IMR-90 (cell line): Measurements from ENCODE around the gene SHISAL2B. TPM values are rescaled to one million over a fixed set of nuclear protein-coding genes. Genes with fewer than 3 reads are reported as not detected.

Experiments
- ATAC-seq: fragments of 200-7000 bp; cut with Tn5 transposase; 2 replicates; pipeline ENCODE4 v1.9.1; 2020; ENCODE audit warnings: low read depth, mild to moderate bottlenecking, moderate library complexity
- BruUV-seq: library from RNA; stranded (reverse); fragments of 400-500 nt; replicated peaks from 2 replicates; lab custom pipeline; 2021; lab: Mats Ljungman, UMichigan
- CTCF ChIA-PET: fragments of 300-600 bp; formaldehyde crosslinking; extraction: SDS; loops from one replicate; lab custom pipeline; 2021; ENCODE audit warnings: antibody characterized with exemption; lab: Yijun Ruan, JAX
- POLR2A ChIA-PET: fragments of 300-600 bp; sonication (Branson Sonifier 250); formaldehyde crosslinking; loops from one replicate; lab custom pipeline; 2022; ENCODE audit warnings: antibody characterized with exemption; ENCODE audit not compliant: unreplicated experiment; lab: Charles Lee
- DNase-seq: peaks from one replicate; pipeline ENCODE4 v3.0.0; 2013
- H2AFZ ChIP-seq: replicated peaks from 2 replicates; pipeline ENCODE3; 2013; ENCODE audit warnings: low read length, mild to moderate bottlenecking; ENCODE audit not compliant: poor library complexity
- H2AK5ac ChIP-seq: 2 replicates; pipeline ENCODE4 v1.6.1; 2013; ENCODE audit warnings: low read depth, low read length, inconsistent platforms
- H2AK9ac ChIP-seq: replicated peaks from 2 replicates; pipeline ENCODE3; 2013; ENCODE audit warnings: mild to moderate bottlenecking, low read depth, low read length, moderate library complexity; ENCODE audit not compliant: poor library complexity
- H2BK120ac ChIP-seq: 2 replicates; pipeline ENCODE4 v1.6.1; 2013; ENCODE audit warnings: low read depth, low read length, inconsistent platforms
- H2BK15ac ChIP-seq: 3 replicates; pipeline ENCODE4 v1.6.1; 2013; ENCODE audit warnings: low read depth, low read length, inconsistent platforms
- H2BK20ac ChIP-seq: 2 replicates; pipeline ENCODE4 v1.6.1; 2013; ENCODE audit warnings: low read depth, mild to moderate bottlenecking, inconsistent platforms, low read length, moderate library complexity
- H2BK5ac ChIP-seq: 2 replicates; pipeline ENCODE4 v1.6.1; 2013; ENCODE audit warnings: mild to moderate bottlenecking, low read depth, low read length, inconsistent platforms; ENCODE audit not compliant: poor library complexity, severe bottlenecking
- H3K14ac ChIP-seq: replicated peaks from 2 replicates; pipeline ENCODE4 v1.6.1; 2013; ENCODE audit warnings: low read depth, low read length, inconsistent platforms
- H3K18ac ChIP-seq: 2 replicates; pipeline ENCODE4 v1.6.1; 2013; ENCODE audit warnings: low read depth, low read length, control low read depth
- H3K23ac ChIP-seq: 2 replicates; pipeline ENCODE4 v1.6.1; 2013; ENCODE audit warnings: low read depth, low read length, inconsistent platforms
- H3K27ac ChIP-seq: 2 replicates; pipeline ENCODE4 v1.5.1; 2013; ENCODE audit warnings: mild to moderate bottlenecking, control low read depth, low read length; ENCODE audit not compliant: insufficient read depth
- H3K27me3 ChIP-seq: 2 replicates; pipeline ENCODE4 v1.6.1; 2013; ENCODE audit warnings: low read length; ENCODE audit not compliant: control insufficient read depth, insufficient read depth
- H3K36me3 ChIP-seq: 2 replicates; pipeline ENCODE4 v1.6.1; 2013; ENCODE audit warnings: low read length, mixed read lengths; ENCODE audit not compliant: control insufficient read depth, insufficient read depth
- H3K4ac ChIP-seq: 2 replicates; pipeline ENCODE4 v1.6.1; 2013; ENCODE audit warnings: low read depth, low read length, inconsistent platforms
- H3K4me1 ChIP-seq: 2 replicates; pipeline ENCODE4 v1.6.1; 2013; ENCODE audit warnings: low read length, mixed read lengths; ENCODE audit not compliant: control insufficient read depth, insufficient read depth
- H3K4me2 ChIP-seq: 2 replicates; pipeline ENCODE4 v1.6.1; 2013; ENCODE audit warnings: low read depth, mild to moderate bottlenecking, control low read depth, low read length, moderate library complexity
- H3K4me3 ChIP-seq: 2 replicates; pipeline ENCODE4 v1.5.1; 2013; ENCODE audit warnings: low read depth, mild to moderate bottlenecking, control low read depth, low read length, moderate library complexity; ENCODE audit not compliant: insufficient read depth
- H3K56ac ChIP-seq: 2 replicates; pipeline ENCODE4 v1.6.1; 2013; ENCODE audit warnings: low read length, inconsistent platforms; ENCODE audit not compliant: insufficient read depth; ENCODE audit errors: extremely low read depth
- H3K79me1 ChIP-seq, 2 experiments: 2 replicates each; pipeline ENCODE4 v1.6.1; 2013; ENCODE audit warnings: low read length in 2 of 2, inconsistent platforms in 1 of 2, low read depth in 1 of 2
- H3K9ac ChIP-seq: 2 replicates; pipeline ENCODE4 v1.6.1; 2013; ENCODE audit warnings: low read depth, low read length, control low read depth
- H3K9me1 ChIP-seq: 2 replicates; pipeline ENCODE4 v1.6.1; 2013; ENCODE audit warnings: low read length, inconsistent platforms; ENCODE audit not compliant: insufficient read depth
- H3K9me3 ChIP-seq: 2 replicates; pipeline ENCODE4 v1.6.1; 2013; ENCODE audit warnings: low read length; ENCODE audit not compliant: control insufficient read depth, insufficient read depth
- H4K20me1 ChIP-seq: 2 replicates; pipeline ENCODE4 v1.6.1; 2013; ENCODE audit warnings: low read length, inconsistent platforms; ENCODE audit not compliant: insufficient read depth
- H4K5ac ChIP-seq: 2 replicates; pipeline ENCODE4 v1.6.1; 2013; ENCODE audit warnings: mild to moderate bottlenecking, low read depth, low read length, control low read depth
- H4K8ac ChIP-seq, 2 experiments: 2 replicates each; pipeline ENCODE4 v1.6.1; 2013; ENCODE audit warnings: low read depth in 2 of 2, low read length in 2 of 2, control low read depth in 1 of 2, inconsistent platforms in 1 of 2
- H4K91ac ChIP-seq: 2 replicates; pipeline ENCODE4 v1.6.1; 2013; ENCODE audit warnings: low read depth, low read length, inconsistent platforms; ENCODE audit not compliant: insufficient read depth
- BHLHE40 ChIP-seq: fragments of 150-350 bp; IDR thresholded peaks from 2 replicates; pipeline ENCODE4 v1.6.1; 2016; ENCODE audit warnings: mild to moderate bottlenecking, low read depth, low read length
- CEBPB ChIP-seq: IDR thresholded peaks from 2 replicates; pipeline ENCODE4 v1.6.1; 2012; ENCODE audit warnings: low read depth, low read length, improper control_type of control experiment
- CHD1 ChIP-seq: IDR thresholded peaks from 2 replicates; pipeline ENCODE4 v1.6.1; 2012; ENCODE audit warnings: low read depth, low read length, improper control_type of control experiment
- FOS ChIP-seq: fragments of 150-350 bp; IDR thresholded peaks from 2 replicates; pipeline ENCODE4 v1.6.1; 2016; ENCODE audit warnings: low read depth, low read length
- MAFK ChIP-seq: IDR thresholded peaks from 2 replicates; pipeline ENCODE4 v1.6.1; 2012; ENCODE audit warnings: low read depth, low read length, improper control_type of control experiment
- MAZ ChIP-seq: IDR thresholded peaks from 2 replicates; pipeline ENCODE4 v1.6.1; 2012; ENCODE audit warnings: low read depth, mild to moderate bottlenecking, low read length, improper control_type of control experiment, moderate library complexity, borderline replicate concordance
- MXI1 ChIP-seq: IDR thresholded peaks from 2 replicates; pipeline ENCODE4 v1.6.1; 2012; ENCODE audit warnings: low read depth, mild to moderate bottlenecking, low read length, moderate library complexity, borderline replicate concordance
- NFE2L2 ChIP-seq: fragments of 150-350 bp; IDR thresholded peaks from 2 replicates; pipeline ENCODE4 v1.6.1; 2016; ENCODE audit warnings: low read depth, mild to moderate bottlenecking, low read length
- POLR2A ChIP-seq: IDR thresholded peaks from 2 replicates; pipeline ENCODE4 v1.6.1; 2012; ENCODE audit warnings: mild to moderate bottlenecking, low read depth, low read length
- RAD21 ChIP-seq: IDR thresholded peaks from 2 replicates; pipeline ENCODE4 v1.6.1; 2012; ENCODE audit warnings: low read length, improper control_type of control experiment
- RCOR1 ChIP-seq: IDR thresholded peaks from 2 replicates; pipeline ENCODE4 v1.6.1; 2012; ENCODE audit warnings: mild to moderate bottlenecking, low read length, improper control_type of control experiment; ENCODE audit not compliant: insufficient replicate concordance
- RFX5 ChIP-seq: IDR thresholded peaks from 2 replicates; pipeline ENCODE4 v1.8.0; 2012; ENCODE audit warnings: low read depth, mild to moderate bottlenecking, low read length, moderate library complexity
- SMC3 ChIP-seq: fragments of 150-350 bp; IDR thresholded peaks from 2 replicates; pipeline ENCODE4 v1.6.1; 2016; ENCODE audit warnings: low read depth, mild to moderate bottlenecking, antibody characterized with exemption, low read length, moderate library complexity
- WGBS, 2 experiments: methylation state at CpG; one replicate each; pipeline versions ENCODE4 v1.1.5 to v1.1.7; 2013; ENCODE audit warnings: missing lambda C conversion rate in 2 of 2; ENCODE audit not compliant: insufficient read length in 1 of 2; ENCODE audit errors: extremely low coverage in 2 of 2; 5-methylcytosine and 5-hydroxymethylcytosine counted together
- dilution Hi-C: fragments of 300-500 bp; cut with HindIII; formaldehyde crosslinking; loops from one replicate; pipeline ENCODE4 v1.14.3; 2018; ENCODE audit warnings: low sequenced_read_pairs; ENCODE audit not compliant: unreplicated experiment
- in situ Hi-C: fragments of 300-500 bp; cut with MboI; formaldehyde crosslinking; loops from 3 replicates; pipeline ENCODE4 v1.14.3; 2019; ENCODE audit warnings: low sequenced_read_pairs, inconsistent platforms, mixed read lengths
- intact Hi-C: fragments of 100-400 bp; cut with micrococcal nuclease; formaldehyde crosslinking; loops from 2 replicates; pipeline ENCODE4 v1.10.0; 2022
- polyA plus RNA-seq, 3 experiments: library from polyadenylated mRNA; depleted of rRNA; stranded (reverse); fragments of >200 nt; gene quantifications; 2 replicates each; pipeline ENCODE4 v1.2.3, GENCODE V29; 2012; ENCODE audit warnings: low replicate concordance in 1 of 3
- total RNA-seq: library from RNA; depleted of rRNA; stranded (reverse); fragments of >200 nt; gene quantifications from 2 replicates; pipeline ENCODE4 v1.2.3, GENCODE V29; 2012
- TF ChIP-seq, protein P1 (sequence below): conservative IDR thresholded peaks from 2 replicates; pipeline ENCODE4 v1.5.1; 2012; ENCODE audit warnings: mild to moderate bottlenecking, low read depth, low read length, improper control_type of control experiment
- TF ChIP-seq, protein P2 (sequence below): fragments of 150-350 bp; IDR thresholded peaks from 2 replicates; pipeline ENCODE4 v1.6.1; 2016; ENCODE audit warnings: low read depth, mild to moderate bottlenecking, low read length, moderate library complexity, borderline replicate concordance
- TF ChIP-seq, protein P3 (sequence below): fragments of 150-350 bp; IDR thresholded peaks from 2 replicates; pipeline ENCODE4 v1.6.1; 2017; ENCODE audit warnings: mild to moderate bottlenecking, antibody characterized with exemption, low read length, low read depth

The SHISAL2B gene
- total and polyA plus RNA-seq, 2 of the 4 experiments (the other 2 are of a cell fraction), result not detected

DNA sequence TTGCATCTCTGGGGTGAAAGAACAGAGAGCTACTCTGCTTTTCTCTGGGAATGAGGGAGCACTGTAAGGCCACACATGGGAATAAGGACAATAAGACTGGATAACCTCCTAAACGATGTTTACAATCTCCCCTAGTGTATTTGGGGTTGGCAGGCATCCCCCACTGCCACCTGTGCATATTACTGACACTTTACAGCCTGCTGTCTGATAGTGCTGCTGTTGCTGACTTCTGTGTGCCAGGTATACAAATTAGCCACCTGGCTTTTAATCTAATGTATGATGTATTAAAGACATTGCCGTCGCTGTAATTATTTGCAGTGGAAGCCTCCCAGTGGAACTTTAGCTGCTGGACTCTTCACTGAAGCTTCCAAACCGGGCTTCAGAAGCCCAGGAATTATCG is 4.4 kb upstream of the SHISAL2B start:
- Histone ChIP-seq H2AK9ac (no peak overlapping the region), H4K91ac (no peak overlapping the region), H2BK20ac (no peak overlapping the region), H2AFZ (no peak overlapping the region), H3K56ac (no peak overlapping the region), H2BK5ac (no peak overlapping the region), H3K4me2 (no peak overlapping the region), H3K23ac (no peak overlapping the region), H3K18ac (no peak overlapping the region), H3K4me1 (0 out of 2 replicates have a peak, but pooled peaks cover 4% of the 10 kb centered on the region), H3K9ac (no peak overlapping the region), H3K79me1 (no peaks in the 10 kb centered on the region), H3K27ac (no peak overlapping the region), H2BK120ac (no peak overlapping the region), H3K36me3 (no peaks in the 10 kb centered on the region), H4K8ac (no peak overlapping the region), H3K27me3 (peaks cover 46% of the 10 kb centered on the region), H3K14ac (no peak overlapping the region), H3K9me3 (no peaks in the 10 kb centered on the region), H2AK5ac (no peak overlapping the region), H2BK15ac (no peak overlapping the region), H3K4ac (no peak overlapping the region), H4K20me1 (no peaks in the 10 kb centered on the region), H4K5ac (no peak overlapping the region), H3K9me1 (no peaks in the 10 kb centered on the region), H3K4me3 (no peak overlapping the region)
- 57% methylated on average over 2 of the region's 5 CpGs; no CpG with 5 or more reads in 1 of the 2 experiments for WGBS, 2 experiments
- intact Hi-C loops (no loop called here), dilution Hi-C loops (no loop called here), in situ Hi-C loops (no loop called here)
- ChIA-PET CTCF (no interaction called here), POLR2A (no interaction called here)
- TF ChIP-seq, protein P1, sequence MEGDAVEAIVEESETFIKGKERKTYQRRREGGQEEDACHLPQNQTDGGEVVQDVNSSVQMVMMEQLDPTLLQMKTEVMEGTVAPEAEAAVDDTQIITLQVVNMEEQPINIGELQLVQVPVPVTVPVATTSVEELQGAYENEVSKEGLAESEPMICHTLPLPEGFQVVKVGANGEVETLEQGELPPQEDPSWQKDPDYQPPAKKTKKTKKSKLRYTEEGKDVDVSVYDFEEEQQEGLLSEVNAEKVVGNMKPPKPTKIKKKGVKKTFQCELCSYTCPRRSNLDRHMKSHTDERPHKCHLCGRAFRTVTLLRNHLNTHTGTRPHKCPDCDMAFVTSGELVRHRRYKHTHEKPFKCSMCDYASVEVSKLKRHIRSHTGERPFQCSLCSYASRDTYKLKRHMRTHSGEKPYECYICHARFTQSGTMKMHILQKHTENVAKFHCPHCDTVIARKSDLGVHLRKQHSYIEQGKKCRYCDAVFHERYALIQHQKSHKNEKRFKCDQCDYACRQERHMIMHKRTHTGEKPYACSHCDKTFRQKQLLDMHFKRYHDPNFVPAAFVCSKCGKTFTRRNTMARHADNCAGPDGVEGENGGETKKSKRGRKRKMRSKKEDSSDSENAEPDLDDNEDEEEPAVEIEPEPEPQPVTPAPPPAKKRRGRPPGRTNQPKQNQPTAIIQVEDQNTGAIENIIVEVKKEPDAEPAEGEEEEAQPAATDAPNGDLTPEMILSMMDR, result no peak
- TF ChIP-seq RAD21 (no peak), FOS (no peak), MAFK (no peak), CHD1 (no peak), MAZ (no peak), MXI1 (no peak), RFX5 (no peak), BHLHE40 (no peak), NFE2L2 (no peak), RCOR1 (no peak), SMC3 (no peak), CEBPB (no peak), POLR2A (no peak)
- TF ChIP-seq, protein P2, sequence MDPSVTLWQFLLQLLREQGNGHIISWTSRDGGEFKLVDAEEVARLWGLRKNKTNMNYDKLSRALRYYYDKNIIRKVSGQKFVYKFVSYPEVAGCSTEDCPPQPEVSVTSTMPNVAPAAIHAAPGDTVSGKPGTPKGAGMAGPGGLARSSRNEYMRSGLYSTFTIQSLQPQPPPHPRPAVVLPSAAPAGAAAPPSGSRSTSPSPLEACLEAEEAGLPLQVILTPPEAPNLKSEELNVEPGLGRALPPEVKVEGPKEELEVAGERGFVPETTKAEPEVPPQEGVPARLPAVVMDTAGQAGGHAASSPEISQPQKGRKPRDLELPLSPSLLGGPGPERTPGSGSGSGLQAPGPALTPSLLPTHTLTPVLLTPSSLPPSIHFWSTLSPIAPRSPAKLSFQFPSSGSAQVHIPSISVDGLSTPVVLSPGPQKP, result no peak
- TF ChIP-seq, protein P3, sequence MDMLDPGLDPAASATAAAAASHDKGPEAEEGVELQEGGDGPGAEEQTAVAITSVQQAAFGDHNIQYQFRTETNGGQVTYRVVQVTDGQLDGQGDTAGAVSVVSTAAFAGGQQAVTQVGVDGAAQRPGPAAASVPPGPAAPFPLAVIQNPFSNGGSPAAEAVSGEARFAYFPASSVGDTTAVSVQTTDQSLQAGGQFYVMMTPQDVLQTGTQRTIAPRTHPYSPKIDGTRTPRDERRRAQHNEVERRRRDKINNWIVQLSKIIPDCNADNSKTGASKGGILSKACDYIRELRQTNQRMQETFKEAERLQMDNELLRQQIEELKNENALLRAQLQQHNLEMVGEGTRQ, result no peak
- DNase-seq, result no peak
- no peak for ATAC-seq
- BruUV-seq, result no TSS peak
